Urothelium cell line (cell line): ENCODE data around the gene CAPN15.

Experiments used
- DNase-seq: peaks from one replicate; pipeline ENCODE4 v3.0.0; 2011; ENCODE audit warnings: low spot score, mixed read lengths
- FAIRE-seq: peaks from 2 replicates; lab custom pipeline; 2011; peaks lifted over from hg19 to GRCh38; lab: Jason Lieb, UNC

The CAPN15 gene

DNA sequence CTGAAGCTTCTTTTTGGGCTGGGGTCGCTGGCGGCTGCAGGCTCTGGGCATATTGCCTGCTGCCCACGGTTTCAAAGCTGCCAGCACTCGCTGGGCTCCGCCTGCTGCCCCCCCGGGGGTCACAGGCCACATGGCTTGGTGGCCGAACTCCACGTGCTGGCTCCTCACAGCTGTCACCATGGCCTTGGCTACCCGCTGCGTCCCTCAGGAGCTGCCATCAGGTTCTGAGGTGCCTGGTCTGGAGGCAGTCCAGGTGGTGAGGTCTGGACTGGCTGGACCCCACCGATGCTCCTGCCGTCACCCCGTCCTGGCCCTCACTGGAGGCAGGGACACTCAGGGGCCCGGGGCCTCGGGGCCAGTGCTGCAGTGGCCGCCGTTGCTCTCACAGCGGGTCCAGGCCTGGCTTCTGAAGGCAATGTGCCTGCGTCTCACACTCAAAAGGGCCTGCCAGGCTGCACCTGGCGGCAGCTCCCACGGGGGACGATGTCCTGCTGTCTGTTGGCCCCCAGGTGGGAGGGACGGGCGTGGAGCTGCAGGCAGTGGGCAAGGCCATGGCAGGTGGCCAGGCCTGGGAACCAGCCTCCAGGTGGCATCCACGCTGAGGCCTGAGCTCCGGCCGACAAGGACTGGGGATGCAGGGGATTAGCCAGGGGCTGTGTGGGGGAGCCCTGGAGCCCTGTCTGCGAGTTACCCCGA, 13.3 kb downstream of the CAPN15 start:
- DNase-seq (no peak), FAIRE-seq (no peak)

DNA sequence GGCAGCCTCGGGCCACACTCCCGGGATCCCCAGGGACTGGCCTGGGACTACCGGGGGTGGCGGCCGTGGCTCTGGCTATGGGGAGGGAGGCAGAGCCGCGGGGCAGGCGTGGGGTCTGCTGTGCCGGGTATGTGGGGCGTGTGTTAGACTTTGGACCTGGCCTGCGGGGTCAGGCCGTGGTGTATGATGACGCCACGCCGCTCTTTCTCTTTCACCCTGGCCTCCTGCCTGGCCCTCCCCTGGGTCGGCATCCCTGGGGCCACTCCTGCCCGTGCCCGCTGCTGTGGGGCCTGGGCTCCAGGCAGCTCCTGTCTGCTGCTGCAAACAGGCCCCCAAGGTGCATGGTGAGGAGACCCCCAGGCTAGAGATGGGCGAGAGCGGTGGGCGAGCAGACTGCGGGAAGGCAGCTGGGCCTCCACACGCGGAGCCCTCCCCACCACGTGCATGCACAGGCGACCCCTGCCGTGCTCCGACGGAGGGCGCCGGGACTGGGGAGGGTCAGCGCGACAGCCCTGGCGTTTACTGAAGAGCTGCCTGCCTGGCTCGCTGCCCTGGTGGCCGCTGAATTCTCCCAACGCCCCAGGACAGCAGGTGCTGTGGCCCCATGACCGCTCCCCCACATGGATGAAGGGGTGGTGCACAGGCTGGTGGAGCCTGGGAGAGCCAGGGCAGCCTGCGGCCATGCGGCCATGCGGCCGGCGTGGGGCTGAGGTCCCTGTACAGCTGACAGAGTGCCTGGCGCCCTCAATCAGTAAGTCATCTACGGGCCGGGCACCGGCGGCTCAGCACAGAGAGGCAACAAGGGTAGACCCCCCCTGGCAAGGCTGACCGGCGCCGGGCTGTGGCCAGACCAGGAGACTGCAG, 16.0 kb downstream of the CAPN15 start:
- FAIRE-seq (no peak), DNase-seq (no peak)

DNA sequence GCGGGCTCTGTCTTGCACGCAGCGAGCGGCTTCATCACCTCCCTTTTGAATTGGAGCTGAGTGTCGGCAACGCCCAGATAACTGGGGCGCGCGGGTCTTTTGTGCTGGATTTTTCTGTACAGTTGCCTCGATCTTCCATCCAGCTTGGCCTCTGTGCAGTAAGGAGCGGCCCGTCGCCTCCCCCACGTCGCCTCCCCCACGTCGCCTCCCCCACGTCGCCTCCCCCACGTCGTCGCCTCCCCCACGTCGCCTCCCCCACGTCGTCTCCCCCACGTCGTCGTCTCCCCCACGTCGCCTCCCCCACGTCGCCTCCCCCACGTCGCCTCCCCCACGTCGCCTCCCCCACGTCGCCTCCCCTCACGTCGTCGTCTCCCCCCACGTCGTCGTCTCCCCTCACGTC, 17.0 kb downstream of the CAPN15 start:
- FAIRE-seq, result no peak
- no peak for DNase-seq

DNA sequence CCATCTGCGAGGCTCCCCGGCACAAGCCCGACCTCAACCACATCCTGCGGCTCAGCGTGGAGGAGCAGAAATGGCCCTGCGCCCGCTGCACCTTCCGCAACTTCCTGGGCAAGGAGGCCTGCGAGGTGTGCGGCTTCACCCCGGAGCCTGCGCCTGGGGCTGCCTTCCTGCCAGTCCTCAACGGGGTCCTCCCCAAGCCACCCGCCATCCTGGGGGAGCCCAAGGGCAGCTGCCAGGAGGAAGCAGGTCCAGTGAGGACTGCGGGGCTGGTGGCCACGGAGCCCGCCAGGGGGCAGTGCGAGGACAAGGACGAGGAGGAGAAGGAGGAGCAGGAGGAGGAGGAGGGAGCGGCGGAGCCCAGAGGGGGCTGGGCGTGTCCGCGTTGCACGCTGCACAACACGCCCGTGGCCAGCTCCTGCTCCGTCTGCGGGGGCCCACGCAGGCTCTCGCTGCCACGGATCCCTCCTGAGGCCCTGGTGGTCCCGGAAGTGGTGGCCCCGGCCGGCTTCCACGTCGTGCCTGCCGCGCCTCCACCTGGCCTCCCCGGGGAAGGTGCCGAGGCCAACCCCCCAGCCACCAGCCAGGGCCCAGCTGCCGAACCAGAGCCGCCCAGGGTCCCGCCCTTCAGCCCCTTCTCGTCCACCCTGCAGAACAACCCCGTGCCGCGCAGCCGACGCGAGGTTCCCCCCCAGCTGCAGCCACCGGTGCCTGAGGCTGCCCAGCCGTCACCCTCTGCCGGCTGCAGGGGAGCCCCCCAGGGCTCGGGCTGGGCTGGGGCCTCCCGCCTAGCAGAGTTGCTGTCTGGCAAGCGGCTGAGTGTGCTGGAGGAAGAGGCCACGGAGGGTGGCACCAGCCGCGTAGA, 19.6 kb downstream of the CAPN15 start:
- DNase-seq, result no peak
- no peak for FAIRE-seq

DNA sequence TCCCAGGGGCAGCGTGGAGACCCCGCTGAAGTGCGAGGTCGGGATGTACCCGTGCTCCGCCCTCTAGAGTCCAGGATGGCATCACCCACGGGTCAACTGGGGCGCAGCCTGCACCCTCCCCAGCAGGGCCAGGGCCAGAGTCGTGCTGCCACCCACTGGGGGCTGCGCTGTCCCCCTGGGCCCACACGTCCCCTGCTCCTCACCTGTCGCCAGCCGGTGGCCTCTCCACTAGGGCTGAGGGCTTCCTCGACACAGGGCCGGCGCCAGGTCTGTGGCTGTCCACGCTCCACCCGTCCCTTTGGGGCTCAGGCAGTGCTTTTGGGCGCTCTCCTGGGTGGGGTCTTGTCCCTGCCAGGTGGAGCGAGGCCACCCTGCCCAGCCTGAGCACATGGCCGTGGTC, 21.1 kb downstream of the CAPN15 start:
- no peak for FAIRE-seq
- no peak for DNase-seq

DNA sequence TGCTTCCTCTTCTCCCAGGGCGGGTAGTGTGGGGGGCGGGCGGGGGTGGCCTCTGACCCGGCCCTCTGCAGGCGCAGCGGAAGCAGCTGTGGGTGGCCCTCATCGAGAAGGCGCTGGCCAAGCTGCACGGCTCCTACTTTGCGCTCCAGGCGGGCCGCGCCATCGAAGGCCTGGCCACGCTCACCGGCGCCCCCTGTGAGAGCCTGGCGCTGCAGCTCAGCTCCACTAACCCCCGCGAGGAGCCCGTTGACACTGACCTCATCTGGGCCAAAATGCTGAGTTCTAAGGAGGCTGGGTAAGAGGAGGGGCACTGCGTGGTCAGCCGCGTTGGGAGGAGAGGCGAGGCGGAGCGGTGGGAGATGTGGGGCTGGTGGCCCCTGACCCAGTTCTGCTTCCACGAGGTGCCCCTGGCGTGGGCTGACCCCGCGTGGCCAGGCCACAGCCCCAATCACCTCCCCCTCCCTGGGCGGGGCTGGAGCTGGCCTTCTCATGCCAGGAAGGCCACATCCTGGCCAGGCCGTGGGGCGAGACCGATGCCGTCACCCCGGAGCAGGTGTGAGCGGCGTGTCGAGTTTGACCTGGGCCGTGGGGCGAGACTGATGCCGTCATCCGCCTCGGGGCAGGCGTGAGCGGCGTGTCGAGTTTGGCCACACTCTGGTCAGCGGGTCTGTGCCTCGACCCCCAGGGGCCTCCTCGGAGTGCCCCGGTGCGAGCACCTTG, 22.2 kb downstream of the CAPN15 start:
- no peak for FAIRE-seq
- DNase-seq, result no peak

DNA sequence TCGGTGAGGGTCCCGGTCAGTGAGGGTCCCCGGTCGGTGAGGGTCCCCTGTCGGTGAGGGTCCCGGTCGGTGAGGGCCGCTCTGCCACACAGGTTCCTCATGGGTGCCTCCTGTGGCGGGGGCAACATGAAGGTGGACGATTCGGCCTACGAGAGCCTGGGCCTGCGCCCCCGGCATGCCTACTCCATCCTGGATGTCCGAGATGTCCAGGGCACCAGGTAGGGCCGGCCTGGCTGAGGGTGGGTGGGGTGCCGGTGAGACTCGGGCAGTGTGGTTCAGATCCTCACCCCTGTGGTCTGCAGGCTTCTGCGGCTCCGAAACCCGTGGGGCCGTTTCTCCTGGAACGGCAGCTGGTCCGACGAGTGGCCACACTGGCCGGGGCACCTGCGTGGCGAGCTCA, 23.7 kb downstream of the CAPN15 start:
- no peak for FAIRE-seq
- DNase-seq, result no peak

DNA sequence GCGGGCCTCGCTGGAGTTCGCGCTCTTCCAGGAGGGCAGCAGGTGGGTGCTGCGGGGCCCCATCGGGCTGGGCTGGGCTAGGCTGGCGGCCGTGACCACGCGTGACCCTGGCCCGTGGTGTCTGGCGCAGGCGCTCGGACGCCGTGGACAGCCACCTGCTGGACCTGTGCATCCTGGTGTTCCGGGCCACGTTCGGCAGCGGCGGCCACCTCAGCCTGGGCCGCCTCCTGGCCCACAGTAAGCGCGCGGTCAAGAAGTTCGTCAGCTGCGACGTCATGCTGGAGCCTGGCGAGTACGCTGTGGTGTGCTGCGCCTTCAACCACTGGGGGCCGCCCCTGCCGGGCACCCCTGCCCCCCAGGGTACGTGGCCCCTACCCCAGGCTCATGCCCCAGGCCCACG, 24.7 kb downstream of the CAPN15 start:
- DNase-seq (no peak), FAIRE-seq (no peak)

DNA sequence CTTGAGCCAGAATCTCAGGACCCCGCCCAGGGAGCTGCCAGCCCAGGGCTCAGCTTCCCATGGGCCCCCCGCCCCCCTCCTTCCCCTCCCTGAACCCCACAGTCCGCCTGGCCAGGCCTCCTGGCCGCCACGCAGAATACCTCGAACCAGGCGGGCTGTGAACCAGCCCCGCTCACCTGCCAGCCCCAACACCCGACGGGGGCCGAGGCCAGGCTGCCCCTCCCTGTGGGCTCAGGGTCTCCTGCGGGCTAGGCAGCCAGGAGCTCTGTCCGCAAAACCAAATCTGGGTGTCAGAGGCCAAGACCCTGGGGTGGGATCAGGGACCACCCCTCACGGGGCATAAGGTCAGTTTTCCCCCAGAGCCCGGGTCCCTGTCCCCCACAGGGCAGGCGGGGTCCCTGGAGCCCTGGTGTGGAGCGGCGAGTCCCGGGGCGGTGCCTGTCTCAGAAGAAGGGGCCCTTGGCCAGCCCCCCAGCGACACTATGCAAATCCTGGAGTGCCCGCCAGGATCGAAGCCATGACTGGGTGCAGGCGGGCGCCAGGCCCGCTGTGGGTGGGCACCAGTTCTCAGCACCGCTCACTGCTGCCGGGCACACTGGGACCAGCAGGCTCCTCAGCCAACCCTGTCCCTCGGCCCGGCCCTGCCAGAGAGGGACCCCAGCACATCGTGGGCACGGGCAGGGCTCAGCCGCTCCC, 26.2 kb downstream of the CAPN15 start:
- no peak for FAIRE-seq
- no peak for DNase-seq

DNA sequence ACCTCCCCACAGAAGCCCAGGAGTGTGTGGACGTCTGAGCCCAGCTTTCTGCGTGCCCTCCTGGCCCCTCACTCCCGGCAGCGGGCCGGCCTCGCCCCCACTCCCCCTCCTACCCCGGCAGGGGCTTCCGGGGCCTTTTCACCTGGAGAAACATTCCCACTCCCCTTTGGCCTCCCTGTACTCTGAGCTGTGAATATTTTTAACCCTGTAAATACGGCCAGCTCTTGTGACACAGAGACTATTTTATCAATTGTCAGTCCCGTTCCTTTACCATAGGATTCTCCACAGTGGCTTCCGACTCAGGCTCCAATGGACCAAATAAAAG, 26.7 kb downstream of the CAPN15 start:
- DNase-seq, result no peak
- no peak for FAIRE-seq

DNA sequence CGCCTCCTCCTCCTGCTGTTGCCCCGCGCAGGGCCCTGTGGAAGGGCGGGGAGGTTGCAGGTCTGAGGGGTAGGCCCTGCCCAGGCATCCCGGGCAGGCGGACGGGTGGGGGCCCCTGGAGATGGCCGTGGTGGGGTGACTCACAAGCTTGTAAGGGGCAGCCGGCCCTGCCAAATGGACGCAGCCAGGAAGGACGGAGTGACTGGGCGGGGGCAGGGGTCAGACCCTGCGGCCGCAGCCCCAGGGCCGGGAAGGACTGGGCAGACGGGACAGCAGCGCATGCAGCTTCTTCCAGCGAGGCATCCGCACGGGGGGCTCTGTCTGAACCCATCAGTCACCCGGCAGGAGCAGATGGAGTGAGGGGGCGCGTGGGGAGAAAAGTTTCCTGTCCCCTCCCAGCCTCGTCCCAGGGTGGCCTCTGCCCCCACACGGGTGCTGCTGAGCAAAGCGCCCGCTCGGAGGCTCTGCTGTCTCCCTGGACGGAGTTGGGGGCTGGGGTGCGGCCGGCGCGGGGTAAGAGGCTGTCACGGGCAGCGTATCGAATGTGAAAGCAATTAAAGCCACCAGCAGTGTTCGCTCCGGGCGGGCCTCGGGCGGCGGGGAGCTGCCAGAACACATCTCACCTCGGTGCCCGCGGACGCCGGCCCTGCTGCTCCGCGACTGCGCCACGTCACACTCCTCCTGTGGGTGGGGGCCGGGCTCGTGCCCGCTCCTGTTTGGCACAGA, 27.3 kb downstream of the CAPN15 start:
- DNase-seq (no peak), FAIRE-seq (no peak)

DNA sequence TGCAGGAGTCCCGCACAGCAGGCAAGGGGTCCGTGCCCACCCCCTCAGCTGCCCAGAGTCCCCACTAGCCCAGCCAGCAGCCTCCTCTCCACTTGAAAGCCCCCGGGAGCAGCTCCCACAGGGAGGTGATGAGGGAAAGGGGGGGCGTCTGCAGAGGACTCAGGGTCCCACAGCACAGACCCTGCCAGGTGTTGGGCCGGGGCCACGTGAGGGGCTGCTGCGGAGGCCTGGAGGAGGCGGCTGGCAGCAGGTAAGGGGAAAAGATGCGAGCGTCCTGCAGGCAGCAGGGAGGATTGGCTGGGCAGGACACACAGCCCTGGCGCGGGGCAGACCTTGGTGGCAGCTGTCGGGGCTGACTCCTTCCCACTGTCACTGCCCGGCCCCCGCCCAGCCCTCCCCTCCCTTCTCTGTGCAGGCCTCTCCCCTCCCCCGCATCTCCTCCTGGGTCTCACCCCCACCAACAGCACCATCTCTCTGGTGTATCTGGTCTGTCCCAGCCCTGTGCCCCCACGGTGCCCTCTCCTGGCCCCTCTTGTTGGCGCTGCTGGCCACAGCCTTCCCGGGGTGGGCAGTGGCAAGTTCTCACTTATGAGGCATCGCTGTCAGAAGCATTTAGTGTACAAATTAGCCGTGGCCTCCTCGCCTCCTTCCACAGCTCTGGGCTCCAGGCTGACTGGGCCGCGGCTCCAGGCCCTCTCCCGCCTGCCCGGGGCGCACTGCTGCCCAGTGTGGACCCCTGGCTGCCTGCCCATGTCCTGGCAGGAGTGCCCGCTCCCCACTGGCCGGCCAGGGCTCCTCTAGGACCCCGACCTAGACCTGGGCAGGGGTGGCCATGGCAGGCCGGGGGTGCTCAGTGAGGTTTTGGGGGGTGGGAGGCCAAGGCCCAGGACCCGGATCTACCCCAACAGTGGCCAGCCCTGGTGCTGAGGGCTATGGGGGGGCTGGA, 28.3 kb downstream of the CAPN15 start:
- DNase-seq (no peak), FAIRE-seq (no peak)

DNA sequence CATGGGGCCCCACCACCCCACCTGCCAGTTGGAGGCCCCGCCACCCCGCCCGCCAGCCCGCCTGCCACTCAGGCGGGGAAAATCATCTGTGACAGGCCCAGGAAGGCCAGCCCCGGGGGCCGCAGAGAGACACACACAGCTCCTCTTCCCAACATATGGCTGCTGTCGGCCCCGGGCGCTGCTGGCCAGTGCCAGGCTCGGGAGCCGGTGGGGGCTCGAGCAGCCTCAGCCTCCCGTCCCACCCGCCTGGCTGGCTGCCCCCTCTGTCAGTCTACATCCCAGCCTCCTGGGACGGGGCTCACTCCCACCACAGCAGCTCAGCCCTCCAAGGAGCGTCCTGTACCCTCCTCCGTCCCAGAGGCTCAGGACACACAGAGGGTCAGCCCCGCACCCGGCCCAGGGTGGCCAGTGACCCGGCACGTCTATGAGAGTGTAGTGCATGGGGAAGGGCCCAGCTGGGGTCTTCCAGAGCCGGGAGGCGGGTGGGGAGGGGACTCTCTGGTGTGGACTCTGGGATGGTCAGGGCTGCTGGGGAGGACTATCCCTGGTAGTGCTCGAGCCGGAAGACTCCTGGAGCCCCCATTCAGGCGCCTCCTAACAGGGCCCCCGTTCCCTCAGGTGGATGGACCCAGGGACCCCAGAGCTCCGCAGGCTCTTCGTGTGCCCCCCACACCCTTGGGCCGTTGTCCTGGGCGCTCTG, 29.1 kb downstream of the CAPN15 start:
- no peak for FAIRE-seq

DNA sequence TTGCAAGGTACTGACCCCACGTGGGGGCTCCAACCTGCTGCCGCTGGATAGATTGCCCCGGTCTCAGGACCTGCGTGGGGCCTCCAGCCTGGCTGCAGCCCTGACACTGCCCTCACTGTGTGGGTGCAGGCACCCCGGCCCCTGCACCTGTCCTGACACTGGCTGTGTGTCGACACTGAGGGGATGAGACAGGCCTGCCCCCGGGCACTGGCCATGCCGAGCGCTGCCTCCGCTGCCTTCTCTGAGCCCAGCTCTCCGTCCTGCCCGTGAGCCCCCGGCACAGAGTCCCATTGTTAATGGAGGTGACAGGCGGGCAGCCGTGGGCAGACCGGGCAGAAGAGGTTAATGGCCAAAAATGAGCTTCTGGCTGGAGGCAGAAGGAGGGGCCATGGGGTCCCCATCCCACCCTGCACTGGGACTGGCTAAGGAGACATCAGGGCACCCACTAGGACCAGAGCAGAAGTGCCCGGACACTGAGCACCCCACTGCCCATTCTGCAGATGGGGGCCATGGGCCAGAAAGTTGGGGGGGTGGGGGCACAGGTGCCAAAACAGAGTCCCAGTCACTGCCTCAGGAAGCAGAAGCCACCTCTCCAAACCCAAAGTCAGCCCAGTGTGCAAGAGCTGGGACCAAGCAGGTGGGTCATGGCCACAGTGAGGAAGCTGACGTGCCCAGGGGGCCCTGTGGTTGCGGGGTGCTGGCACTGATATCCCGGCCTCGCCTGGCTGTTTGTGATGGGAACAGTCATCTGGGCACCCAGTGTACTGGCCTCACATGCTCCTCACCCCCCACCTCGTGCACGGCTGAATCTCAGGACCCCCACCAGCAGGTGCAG, 30.2 kb downstream of the CAPN15 start:
- no peak for DNase-seq
- FAIRE-seq, result no peak

More for the DNA sequence above, 29.1 kb downstream of the CAPN15 start:
- no peak for DNase-seq

DNA sequence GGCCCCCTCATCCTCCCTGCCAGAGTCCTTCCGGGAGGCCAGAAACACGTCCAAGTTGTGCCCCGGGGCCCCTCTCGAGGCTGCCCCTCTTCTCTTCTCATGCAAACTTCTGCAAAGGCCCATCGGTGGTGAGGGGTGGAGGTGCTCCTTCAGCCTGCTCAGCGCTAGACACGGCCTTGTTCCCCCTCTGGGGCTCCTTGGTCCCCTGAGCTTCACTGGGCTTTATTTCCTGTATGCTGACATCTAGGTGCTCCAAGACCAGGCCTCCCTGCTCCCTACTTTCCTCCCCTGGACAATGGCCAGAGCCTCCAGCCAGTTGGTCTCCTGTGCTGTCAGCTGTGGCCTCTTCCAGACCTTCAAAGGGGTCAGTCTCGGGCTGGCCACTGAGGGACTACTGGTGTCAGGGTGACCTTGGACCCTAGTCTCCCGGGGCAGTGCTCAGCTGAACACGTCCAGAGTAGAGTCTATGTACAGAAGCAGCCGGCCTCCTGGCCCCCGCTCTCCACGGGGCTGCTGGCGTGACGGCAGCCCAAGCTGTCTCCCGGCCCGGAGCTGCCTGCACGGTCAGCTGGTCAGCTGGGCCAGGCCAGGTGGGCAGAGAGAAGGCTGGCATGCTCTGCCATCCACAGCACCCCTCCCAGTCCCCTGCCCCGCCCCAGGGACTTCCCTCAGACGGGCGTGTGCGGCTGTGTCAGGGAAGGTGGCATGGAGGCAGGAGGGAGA, 30.9 kb downstream of the CAPN15 start:
- DNase-seq (no peak), FAIRE-seq (no peak)

DNA sequence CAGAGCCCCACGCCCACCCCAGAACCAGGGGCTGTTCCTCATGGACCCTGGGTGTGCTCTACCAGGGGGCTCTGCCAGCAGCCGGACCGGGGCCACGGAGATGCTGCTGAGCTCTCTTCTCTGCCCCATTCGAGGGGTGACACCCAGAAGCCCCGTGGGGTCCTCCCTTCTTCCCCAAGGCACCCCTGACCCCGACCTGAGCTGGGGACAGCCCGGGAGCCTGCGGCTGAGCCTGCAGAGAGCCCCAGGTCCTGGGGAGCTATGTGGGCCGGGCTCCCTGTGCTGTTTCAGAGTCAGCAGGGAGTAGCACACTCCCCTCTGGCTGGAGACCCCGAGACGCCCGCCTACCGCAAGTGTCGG, 31.5 kb downstream of the CAPN15 start:
- DNase-seq, result no peak
- FAIRE-seq, result no peak
